H1 (cell line): Measurements from ENCODE around the gene PC.
A peak's percentile ranks its signal among the peaks of the same experiment; 100 is the strongest.

Experiments
- ATF3 ChIP-seq: IDR thresholded peaks from 2 replicates; pipeline ENCODE4 v1.6.1; 2011; ENCODE audit warnings: low read depth, mild to moderate bottlenecking, low read length; ENCODE audit not compliant: insufficient read depth
- CBX8 ChIP-seq: fragments of 300-800, 300-1000 bp; sonication (generic); IDR thresholded peaks from 2 replicates; pipeline ENCODE4 v1.7.1; 2016; ENCODE audit warnings: low read depth, low read length, borderline replicate concordance
- CTCF ChIP-seq, 3 experiments: IDR thresholded peaks; 1 replicate in 2 of 3; 2 replicates in 1 of 3; pipeline versions ENCODE4 v1.5.1 to v1.6.1; 2011; ENCODE audit warnings: low read length in 3 of 3, mild to moderate bottlenecking in 3 of 3, inconsistent platforms in 2 of 3, low read depth in 1 of 3, moderate library complexity in 1 of 3; ENCODE audit not compliant: insufficient read depth in 1 of 3; ENCODE audit errors: control extremely low read depth in 1 of 3
- EP300 ChIP-seq, 2 experiments: IDR thresholded peaks; 1 replicate in 1 of 2; 2 replicates in 1 of 2; pipeline ENCODE4 v1.6.1; 2011 to 2012; ENCODE audit warnings: low read depth in 2 of 2, low read length in 2 of 2, mild to moderate bottlenecking in 2 of 2, borderline replicate concordance in 1 of 2, inconsistent platforms in 1 of 2, moderate library complexity in 1 of 2
- EZH2 ChIP-seq: fragments of 200-600 bp; sonication (generic); IDR thresholded peaks from 2 replicates; pipeline ENCODE4 v1.7.1; 2012; ENCODE audit warnings: low read depth, mild to moderate bottlenecking, moderate library complexity, low read length, inconsistent platforms; ENCODE audit not compliant: severe bottlenecking
- FOSL1 ChIP-seq: IDR thresholded peaks from 2 replicates; pipeline ENCODE4 v1.6.1; 2011; ENCODE audit warnings: mild to moderate bottlenecking, low read depth, low read length, moderate library complexity; ENCODE audit not compliant: insufficient read depth
- HDAC2 ChIP-seq, 2 experiments: fragments of 300-600 bp in 1 of 2; sonication (generic) in 1 of 2; IDR thresholded peaks; 2 replicates each; pipeline ENCODE4 v1.6.1; 2011 to 2012; ENCODE audit warnings: low read depth in 2 of 2, low read length in 2 of 2, mild to moderate bottlenecking in 2 of 2, moderate library complexity in 2 of 2, borderline replicate concordance in 1 of 2, inconsistent platforms in 1 of 2
- MAFK ChIP-seq: IDR thresholded peaks from 2 replicates; pipeline ENCODE4 v1.6.1; 2012; ENCODE audit warnings: low read depth, mild to moderate bottlenecking, improper control_type of control experiment, low read length
- POLR2AphosphoS5 ChIP-seq: IDR thresholded peaks from 2 replicates; pipeline ENCODE4 v1.6.1; 2011; ENCODE audit warnings: low read depth, low read length
- RFX5 ChIP-seq: IDR thresholded peaks from 2 replicates; pipeline ENCODE4 v1.6.1; 2011; ENCODE audit warnings: low read depth, low read length, improper control_type of control experiment, borderline replicate concordance
- SP1 ChIP-seq: IDR thresholded peaks from 2 replicates; pipeline ENCODE4 v1.6.1; 2011; ENCODE audit warnings: low read depth, low read length
- YY1 ChIP-seq: IDR thresholded peaks from 2 replicates; pipeline ENCODE4 v1.6.1; 2011; ENCODE audit warnings: low read depth, mild to moderate bottlenecking, low read length
- ZNF274 ChIP-seq: IDR thresholded peaks from 2 replicates; pipeline ENCODE4 v1.7.0; 2012; ENCODE audit warnings: low read length, borderline replicate concordance; ENCODE audit errors: extremely low read depth

DNA sequence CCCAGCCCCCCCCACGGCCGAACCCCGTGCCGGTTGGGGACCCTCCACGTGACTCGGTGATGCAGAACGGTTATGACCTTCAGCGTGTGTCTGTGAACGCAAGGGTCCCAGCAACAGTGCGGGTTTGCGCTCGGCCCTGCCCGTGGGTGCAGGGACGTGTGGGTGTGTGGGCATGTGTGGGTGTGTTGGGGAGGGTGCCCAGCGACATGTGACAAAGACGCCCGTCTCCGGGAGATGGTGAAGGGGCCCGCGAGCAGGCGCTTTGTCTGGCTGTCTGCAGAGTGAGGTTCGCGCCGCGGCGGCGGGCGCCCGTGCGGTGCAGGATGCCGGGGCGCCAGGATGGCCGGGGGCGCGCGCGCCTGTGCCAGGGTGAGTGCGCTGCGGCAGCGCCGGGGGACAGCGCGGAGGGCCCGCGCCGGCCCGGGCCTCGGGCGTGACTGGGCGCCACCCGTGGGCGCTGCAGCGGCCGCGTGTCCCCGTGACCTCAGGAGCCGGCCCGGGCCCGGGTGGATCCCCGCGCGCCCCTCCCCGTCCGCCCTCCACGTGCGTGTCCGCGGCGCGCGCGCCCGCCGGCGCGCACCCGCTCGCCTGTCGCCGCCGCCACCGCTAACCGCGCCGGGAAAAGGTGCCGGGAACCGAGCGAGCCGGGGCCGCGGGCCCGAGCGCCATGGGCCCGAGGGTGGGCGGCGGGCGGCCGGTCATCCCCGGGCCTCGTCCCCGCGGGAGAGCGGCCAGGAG is 101.5 kb downstream of the PC start, which contains the start of gene LRFN4:
- no peak for TF ChIP-seq EZH2
- no peak for TF ChIP-seq CBX8
- no peak for TF ChIP-seq EP300 (IDR thresholded peaks at IDR 0.05; ENCODE audit: borderline replicate concordance in 1 of 2, low read depth in 2 of 2, low read length in 2 of 2)
- no peak for TF ChIP-seq SP1
- no peak for TF ChIP-seq FOSL1
- peak; percentile 60 for TF ChIP-seq POLR2AphosphoS5
- no peak for TF ChIP-seq MAFK
- TF ChIP-seq CTCF (IDR thresholded peaks at IDR 0.05; ENCODE audit: control extremely low read depth in 1 of 3, insufficient read depth in 1 of 3, low read depth in 1 of 3, low read length in 3 of 3): 0 out of 4 replicates have a peak, but pooled peaks of 1 of the 3 experiments have one; percentile 6
- TF ChIP-seq ATF3: peak; percentile 48; the same call in 1 of the 2 replicates
- no peak for TF ChIP-seq YY1
- TF ChIP-seq HDAC2 (IDR thresholded peaks at IDR 0.05; ENCODE audit: borderline replicate concordance in 1 of 2, low read depth in 2 of 2, low read length in 2 of 2): peak in 1 of 2 experiments; percentile 9; a peak in 2 of 4 replicates
- no peak for TF ChIP-seq ZNF274
- TF ChIP-seq RFX5: no peak
